Upper lobe of right lung (tissue), 1 donor: Measurements from ENCODE around the gene IL1RAPL1. TPM values are rescaled to one million over a fixed set of nuclear protein-coding genes. Genes with fewer than 3 reads are reported as not detected.

Experiments used
- ATAC-seq: fragments of 200-7000 bp; cut with Tn5 transposase; one replicate; pipeline ENCODE4 v1.9.1; 2020; ENCODE audit warnings: mild to moderate bottlenecking, moderate library complexity
- DNase-seq: peaks from one replicate; pipeline ENCODE4 v3.0.0-alpha.2; 2020
- H3K27ac ChIP-seq: fragments of 200-600 bp; one replicate; pipeline ENCODE4 v1.8.0; 2022
- H3K27me3 ChIP-seq: fragments of 200-600 bp; one replicate; pipeline ENCODE4 v1.8.0; 2022; ENCODE audit warnings: mild to moderate bottlenecking
- H3K36me3 ChIP-seq: fragments of 200-600 bp; one replicate; pipeline ENCODE4 v1.8.0; 2022
- H3K4me1 ChIP-seq: fragments of 200-600 bp; one replicate; pipeline ENCODE4 v1.8.0; 2022
- H3K4me3 ChIP-seq: fragments of 200-600 bp; one replicate; pipeline ENCODE4 v1.8.0; 2022; ENCODE audit warnings: mild to moderate bottlenecking
- H3K9me3 ChIP-seq: fragments of 200-600 bp; one replicate; pipeline ENCODE4 v1.8.0; 2022
- intact Hi-C: fragments of 100-400 bp; cut with DNase I; formaldehyde crosslinking; loops from one replicate; pipeline ENCODE4 v1.11.0; 2022
- total RNA-seq: library from RNA; stranded (reverse); fragmentation: NEBNext Ultra II Directional; extraction: Animal tissue kit (Norgen Biotek cat#: 25700); gene quantifications from one replicate; pipeline ENCODE4 v1.2.1, GENCODE V29; 2021
- TF ChIP-seq, protein P1 (sequence below): fragments of 200-600 bp; IDR thresholded peaks from one replicate; pipeline ENCODE4 v1.8.0; 2022; ENCODE audit warnings: antibody characterized with exemption
- donor health status: DM: no; HTN: yes; CAD: no; lungs with severe emphysema.

Gene IL1RAPL1
- total RNA-seq, 1 donor from 2014 or later = not detected

DNA sequence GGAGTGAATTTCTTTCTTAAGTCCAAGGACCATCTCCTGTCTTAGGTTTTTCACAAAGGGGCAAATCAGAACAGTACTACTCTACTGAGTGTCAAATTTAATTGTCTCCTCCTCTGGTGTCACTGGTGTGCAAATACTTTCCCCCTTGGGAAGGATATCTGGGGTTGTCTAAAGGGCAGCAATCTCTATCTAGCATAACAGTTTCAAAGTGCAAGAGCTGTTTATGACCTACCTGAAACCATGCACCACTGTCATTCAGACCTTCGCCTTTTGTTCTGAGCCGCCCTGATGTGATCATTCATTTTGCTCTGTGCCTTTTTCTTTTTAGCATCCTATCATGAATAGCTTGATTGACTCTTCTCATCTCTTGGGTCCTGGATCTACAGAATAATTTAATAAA is 39.3 kb downstream of the IL1RAPL1 start:
- intact Hi-C loops = no loop called here
- TF ChIP-seq, protein P1, sequence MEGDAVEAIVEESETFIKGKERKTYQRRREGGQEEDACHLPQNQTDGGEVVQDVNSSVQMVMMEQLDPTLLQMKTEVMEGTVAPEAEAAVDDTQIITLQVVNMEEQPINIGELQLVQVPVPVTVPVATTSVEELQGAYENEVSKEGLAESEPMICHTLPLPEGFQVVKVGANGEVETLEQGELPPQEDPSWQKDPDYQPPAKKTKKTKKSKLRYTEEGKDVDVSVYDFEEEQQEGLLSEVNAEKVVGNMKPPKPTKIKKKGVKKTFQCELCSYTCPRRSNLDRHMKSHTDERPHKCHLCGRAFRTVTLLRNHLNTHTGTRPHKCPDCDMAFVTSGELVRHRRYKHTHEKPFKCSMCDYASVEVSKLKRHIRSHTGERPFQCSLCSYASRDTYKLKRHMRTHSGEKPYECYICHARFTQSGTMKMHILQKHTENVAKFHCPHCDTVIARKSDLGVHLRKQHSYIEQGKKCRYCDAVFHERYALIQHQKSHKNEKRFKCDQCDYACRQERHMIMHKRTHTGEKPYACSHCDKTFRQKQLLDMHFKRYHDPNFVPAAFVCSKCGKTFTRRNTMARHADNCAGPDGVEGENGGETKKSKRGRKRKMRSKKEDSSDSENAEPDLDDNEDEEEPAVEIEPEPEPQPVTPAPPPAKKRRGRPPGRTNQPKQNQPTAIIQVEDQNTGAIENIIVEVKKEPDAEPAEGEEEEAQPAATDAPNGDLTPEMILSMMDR = no peak
- no peak for ATAC-seq

DNA sequence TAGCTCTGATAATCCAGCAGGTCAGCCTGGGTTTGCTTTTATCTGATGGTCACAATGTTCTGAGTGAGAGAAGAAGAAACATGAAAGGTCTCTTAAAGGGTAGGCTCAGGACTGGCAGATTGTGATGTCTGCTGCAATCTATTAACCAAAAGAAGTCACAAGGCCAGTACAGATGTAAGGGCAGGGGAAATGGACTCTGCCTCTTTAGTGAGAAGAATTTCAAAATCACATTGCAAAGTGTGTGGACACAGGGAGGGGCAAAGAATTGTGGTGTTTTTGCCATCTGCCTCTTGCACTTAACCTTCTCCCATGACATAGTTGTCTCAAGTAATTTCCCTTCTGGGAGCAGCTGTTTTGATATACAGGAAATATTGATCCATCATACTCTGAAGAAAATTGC is 40.9 kb downstream of the IL1RAPL1 start:
- Histone ChIP-seq H3K9me3 (no peaks in the 10 kb centered on the region), H3K27me3 (no peaks in the 10 kb centered on the region), H3K36me3 (no peaks in the 10 kb centered on the region), H3K4me1 (no peaks in the 10 kb centered on the region), H3K4me3 (no peak overlapping the region), H3K27ac (no peak overlapping the region)
- TF ChIP-seq, protein P1 = no peak
- intact Hi-C loops = no loop called here
- ATAC-seq (no peak), DNase-seq (no peak)

More for the DNA sequence above, 39.3 kb downstream of the IL1RAPL1 start:
- Histone ChIP-seq H3K4me1 (no peaks in the 10 kb centered on the region), H3K9me3 (no peaks in the 10 kb centered on the region), H3K27me3 (no peaks in the 10 kb centered on the region), H3K4me3 (no peak overlapping the region), H3K27ac (no peak overlapping the region), H3K36me3 (no peaks in the 10 kb centered on the region)
- no peak for DNase-seq

DNA sequence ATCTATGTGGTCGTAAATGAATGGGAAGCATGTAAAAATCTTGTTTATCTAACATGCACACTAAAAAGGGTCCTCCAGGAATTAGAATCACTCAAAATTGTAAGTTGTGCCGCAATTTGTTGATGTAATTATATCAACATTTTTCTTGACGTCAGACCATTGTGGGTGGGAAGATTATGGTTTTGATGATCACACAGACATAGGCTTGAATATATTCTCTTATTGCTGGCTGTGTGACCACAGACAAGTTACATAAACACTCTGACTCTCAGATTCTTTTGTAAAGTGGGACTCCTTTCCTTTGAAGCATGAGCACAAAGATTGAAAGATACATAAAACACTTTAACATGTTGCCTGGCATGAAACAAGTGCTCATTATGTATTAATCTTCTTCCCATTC is 51.5 kb downstream of the IL1RAPL1 start:
- ATAC-seq = no peak
- TF ChIP-seq, protein P1 = no peak
- Histone ChIP-seq H3K4me3 (no peak overlapping the region), H3K9me3 (no peaks in the 10 kb centered on the region), H3K27ac (no peak overlapping the region), H3K36me3 (no peaks in the 10 kb centered on the region), H3K27me3 (no peaks in the 10 kb centered on the region), H3K4me1 (no peaks in the 10 kb centered on the region)
- intact Hi-C loops = no loop called here
- no peak for DNase-seq

DNA sequence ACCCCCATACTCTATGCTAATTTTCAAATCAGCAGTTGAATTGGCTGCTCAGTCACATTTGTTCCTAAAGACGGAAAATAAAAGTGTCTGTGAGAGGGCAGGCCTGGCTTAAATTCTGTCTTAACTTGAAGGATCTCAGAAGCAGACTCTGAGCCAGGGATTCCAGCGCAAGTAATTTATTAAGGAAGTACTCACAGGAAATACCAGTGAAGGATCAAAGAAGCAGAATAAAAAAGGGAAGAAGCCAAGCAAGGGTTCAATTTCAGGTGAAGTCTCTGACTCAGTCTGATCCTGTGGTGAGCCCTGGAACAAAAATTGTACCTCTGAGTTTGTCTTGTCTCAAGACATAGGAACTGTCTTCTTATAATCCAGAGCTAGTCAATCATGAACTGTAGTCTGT is 52.2 kb downstream of the IL1RAPL1 start:
- no peak overlapping the region for H3K4me3 ChIP-seq
- no peaks in the 10 kb centered on the region for H3K4me1 ChIP-seq
- no peak overlapping the region for H3K27ac ChIP-seq
- DNase-seq (no peak), ATAC-seq (no peak)
- intact Hi-C loops = no loop called here
- TF ChIP-seq, protein P1 = no peak
- H3K36me3 ChIP-seq = no peaks in the 10 kb centered on the region
- H3K9me3 ChIP-seq = no peaks in the 10 kb centered on the region
- no peaks in the 10 kb centered on the region for H3K27me3 ChIP-seq

DNA sequence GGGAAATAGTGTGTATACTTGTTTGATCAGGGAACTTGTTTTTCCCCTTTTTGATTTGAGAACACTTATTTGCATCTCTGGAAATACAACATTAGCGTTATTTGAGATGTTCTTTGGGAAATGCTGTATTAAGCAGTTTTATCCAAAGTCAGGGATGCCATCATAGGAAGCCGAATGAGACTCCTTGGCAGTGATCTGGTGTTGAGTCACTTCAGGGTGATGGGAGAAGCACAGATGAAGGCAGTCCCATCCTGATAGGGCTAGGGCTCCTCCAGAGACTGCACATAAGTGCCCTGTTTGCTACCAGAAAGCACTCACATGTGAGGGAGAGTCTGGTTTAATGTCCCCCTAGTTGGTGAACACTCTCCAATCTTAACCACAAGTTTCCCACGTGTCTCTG is 62.3 kb downstream of the IL1RAPL1 start:
- Histone ChIP-seq H3K4me3 (no peak overlapping the region), H3K36me3 (no peaks in the 10 kb centered on the region), H3K27me3 (no peaks in the 10 kb centered on the region), H3K4me1 (no peaks in the 10 kb centered on the region), H3K27ac (no peak overlapping the region), H3K9me3 (no peaks in the 10 kb centered on the region)
- intact Hi-C loops = no loop called here
- DNase-seq = no peak
- no peak for ATAC-seq
- TF ChIP-seq, protein P1 = no peak

DNA sequence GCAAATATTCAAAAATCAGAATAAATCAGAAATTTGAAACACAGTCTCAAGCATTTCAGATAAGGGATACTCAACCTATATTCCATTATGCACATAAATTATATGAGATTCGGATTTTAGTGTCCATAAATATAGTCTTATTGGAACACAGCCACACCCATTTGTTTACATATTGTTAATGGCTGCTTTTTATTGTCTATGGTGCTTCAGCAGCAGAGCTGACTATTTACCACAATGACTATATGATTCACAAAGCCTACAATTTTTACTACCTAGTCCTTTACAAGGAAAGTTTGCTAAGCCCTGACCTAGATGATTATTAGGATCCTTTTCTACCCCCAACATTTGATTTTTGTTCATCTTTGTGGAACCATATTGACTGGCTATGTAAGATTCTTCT is 63.9 kb downstream of the IL1RAPL1 start:
- TF ChIP-seq, protein P1 = no peak
- intact Hi-C loops = no loop called here
- no peaks in the 10 kb centered on the region for H3K9me3 ChIP-seq
- DNase-seq (no peak), ATAC-seq (no peak)
- no peak overlapping the region for H3K27ac ChIP-seq
- no peaks in the 10 kb centered on the region for H3K4me1 ChIP-seq
- no peaks in the 10 kb centered on the region for H3K36me3 ChIP-seq
- H3K27me3 ChIP-seq = no peaks in the 10 kb centered on the region
- H3K4me3 ChIP-seq = no peak overlapping the region
